ENCODE measurements around the gene NIM1K. TPM values are rescaled to one million over a fixed set of nuclear protein-coding genes. Genes with fewer than 3 reads are reported as not detected.

Gene NIM1K
- total RNA-seq = 1 to 10 TPM in 3 of 4 donors, under 1 TPM in 1; 0.42 to 2.3 (median 1.6) TPM

- under 1% methylated on average over 25 of the region's 64 CpGs for WGBS
- DNase-seq (ENCODE audit: extremely low spot score) = no peak
- Histone ChIP-seq H3K27ac (replicated peaks in 1 of 4) (peak within 1 kb of the TSS; percentile 30 to 75 (median 60)), H3K36me3 (no peaks in the 10 kb centered on the region), H3K9me3 (no peaks in the 10 kb centered on the region), H3K4me3 (peak within 1 kb of the TSS; percentile 63 to 72 (median 68)), H3K4me1 (peaks cover 11 to 36% (median 31%) of the 10 kb centered on the region in 4 donors), H3K27me3 (no peaks in the 10 kb centered on the region)
- TF ChIP-seq POLR2AphosphoS5 (IDR thresholded peaks at IDR 0.05) (peak in 1 of 2 donors; percentile 7), POLR2A (IDR thresholded peaks at IDR 0.05; ENCODE audit: low read depth) (no peak)
- intact Hi-C loops (cut with DNase I) = loop anchor here (10.0 kb wide), 1 partner anchor 123 kb away; the partner anchor contains the start of gene HMGCS1
Observed at GRCh38 chr5:43191740-43192557, at the start of gene NIM1K. TSS of gene NIM1K (plus strand) at chr5:43192225. CDS start at chr5:43245776, 53,551 bp downstream.

GRCh38 chr5:43145071-43145470 is 47.0 kb upstream of the NIM1K start:
- Histone ChIP-seq H3K27me3 (no peaks in the 10 kb centered on the region), H3K27ac (replicated peaks in 1 of 4) (no peak overlapping the region), H3K9me3 (no peaks in the 10 kb centered on the region), H3K4me1 (peaks cover 0 to 11% (median 5%) of the 10 kb centered on the region in 4 donors), H3K36me3 (peaks cover 5 to 49% (median 27%) of the 10 kb centered on the region in 4 donors), H3K4me3 (no peak overlapping the region)
- DNase-seq (ENCODE audit: extremely low spot score) = no peak
- TF ChIP-seq EP300 (IDR thresholded peaks at IDR 0.05) (no peak), POLR2AphosphoS5 (IDR thresholded peaks at IDR 0.05) (no peak), POLR2A (IDR thresholded peaks at IDR 0.05; ENCODE audit: low read depth) (no peak), CTCF (IDR thresholded peaks at IDR 0.05) (no peak)
- 97% methylated on average over 3 of the region's 3 CpGs for WGBS
- intact Hi-C loops (cut with DNase I) = no loop called here

GRCh38 chr5:43146958-43147357 is 45.1 kb upstream of the NIM1K start:
- peaks cover 0 to 26% (median 10%) of the 10 kb centered on the region in 4 donors for H3K4me1 ChIP-seq
- 96% methylated on average over 1 of the region's 1 CpG for WGBS
- H3K27ac ChIP-seq (replicated peaks in 1 of 4) = no peak overlapping the region
- no peaks in the 10 kb centered on the region for H3K9me3 ChIP-seq
- peaks cover 5 to 44% (median 18%) of the 10 kb centered on the region in 4 donors for H3K36me3 ChIP-seq
- intact Hi-C loops (cut with DNase I) = no loop called here
- H3K4me3 ChIP-seq = no peak overlapping the region
- no peak for DNase-seq (ENCODE audit: extremely low spot score)
- no peak for TF ChIP-seq EP300 (IDR thresholded peaks at IDR 0.05)
- no peak for TF ChIP-seq POLR2A (IDR thresholded peaks at IDR 0.05; ENCODE audit: low read depth)
- TF ChIP-seq CTCF (IDR thresholded peaks at IDR 0.05) = no peak
- H3K27me3 ChIP-seq = no peaks in the 10 kb centered on the region

- no peak for DNase-seq (ENCODE audit: extremely low spot score)
- no peaks in the 10 kb centered on the region for H3K27me3 ChIP-seq
- H3K36me3 ChIP-seq = peaks cover 0 to 29% (median 7%) of the 10 kb centered on the region in 4 donors
- H3K4me1 ChIP-seq = peaks cover 0 to 26% (median 10%) of the 10 kb centered on the region in 4 donors
- H3K4me3 ChIP-seq = no peak overlapping the region
- H3K9me3 ChIP-seq = no peaks in the 10 kb centered on the region
- 52% methylated on average over 1 of the region's 1 CpG for WGBS
- no peak for TF ChIP-seq POLR2A (IDR thresholded peaks at IDR 0.05; ENCODE audit: low read depth)
- TF ChIP-seq EP300 (IDR thresholded peaks at IDR 0.05) = no peak
- TF ChIP-seq CTCF (IDR thresholded peaks at IDR 0.05) = no peak
- no peak for TF ChIP-seq POLR2AphosphoS5 (IDR thresholded peaks at IDR 0.05)
- intact Hi-C loops (cut with DNase I) = no loop called here
- no peak overlapping the region for H3K27ac ChIP-seq (replicated peaks in 1 of 4)
Observed at GRCh38 chr5:43148417-43148816, 43.6 kb upstream of the NIM1K start.

GRCh38 chr5:43149231-43149630 is 42.8 kb upstream of the NIM1K start:
- TF ChIP-seq POLR2AphosphoS5 (IDR thresholded peaks at IDR 0.05) = no peak
- TF ChIP-seq EP300 (IDR thresholded peaks at IDR 0.05) = no peak
- TF ChIP-seq CTCF (IDR thresholded peaks at IDR 0.05) = no peak
- no peak for TF ChIP-seq POLR2A (IDR thresholded peaks at IDR 0.05; ENCODE audit: low read depth)
- Histone ChIP-seq H3K27ac (replicated peaks in 1 of 4) (no peak overlapping the region), H3K4me1 (peaks cover 0 to 28% (median 11%) of the 10 kb centered on the region in 4 donors), H3K27me3 (no peaks in the 10 kb centered on the region), H3K9me3 (no peaks in the 10 kb centered on the region), H3K4me3 (no peak overlapping the region), H3K36me3 (peaks cover 0 to 28% (median 7%) of the 10 kb centered on the region in 4 donors)
- intact Hi-C loops (cut with DNase I) = no loop called here
- DNase-seq (ENCODE audit: extremely low spot score) = no peak
- 94% methylated on average over 7 of the region's 7 CpGs for WGBS

Measured in esophagus muscularis mucosa (tissue), 4 donors.